Nucleus accumbens (tissue), 56 donors: ENCODE results near the gene SERGEF.
A peak's percentile ranks its signal among the peaks of the same experiment; 100 is the strongest.

Source experiments
- DNase-seq, 56 donors: peaks; one replicate each; lab custom pipeline; 2025; lab: John Stamatoyannopoulos, UW

SERGEF gene

GRCh38 chr11:17775507-17776211 is 237.2 kb downstream of the SERGEF start:
- no peak for DNase-seq

- no peak for DNase-seq
Measured at GRCh38 chr11:17775035-17775348, 237.9 kb downstream of the SERGEF start.

- DNase-seq: no peak
Measured at GRCh38 chr11:17774232-17775034, 238.4 kb downstream of the SERGEF start.

- DNase-seq: no peak
Measured at GRCh38 chr11:17773674-17774073, 239.2 kb downstream of the SERGEF start.

- DNase-seq: no peak
Measured at GRCh38 chr11:17772704-17773600, 239.9 kb downstream of the SERGEF start.

- DNase-seq: no peak
Measured at GRCh38 chr11:17771841-17772401, 240.9 kb downstream of the SERGEF start.

- no peak for DNase-seq
Measured at GRCh38 chr11:17771415-17771814, 241.4 kb downstream of the SERGEF start.

GRCh38 chr11:17770917-17771316 is 241.9 kb downstream of the SERGEF start:
- no peak for DNase-seq

- no peak for DNase-seq
Measured at GRCh38 chr11:17770048-17770652, 242.7 kb downstream of the SERGEF start.

GRCh38 chr11:17769218-17769617 is 243.6 kb downstream of the SERGEF start:
- DNase-seq: no peak

- DNase-seq: no peak
Measured at GRCh38 chr11:17768547-17768946, 244.3 kb downstream of the SERGEF start.

GRCh38 chr11:17767914-17768313 is 244.9 kb downstream of the SERGEF start:
- DNase-seq: no peak

- DNase-seq: no peak
Measured at GRCh38 chr11:17767301-17767885, 245.5 kb downstream of the SERGEF start.

- no peak for DNase-seq
Measured at GRCh38 chr11:17766590-17766989, 246.3 kb downstream of the SERGEF start.

GRCh38 chr11:17766073-17766359 is 246.8 kb downstream of the SERGEF start:
- DNase-seq: peak in 7 of 56 donors; percentile 28 to 49 (median 42)

- peak in 29 of 56 donors; percentile 10 to 82 (median 43) for DNase-seq
Measured at GRCh38 chr11:17765356-17766072, 247.3 kb downstream of the SERGEF start.

GRCh38 chr11:17764446-17765218 is 248.2 kb downstream of the SERGEF start:
- DNase-seq: peak in 2 of 56 donors; percentile 13 to 22

- DNase-seq: no peak
Measured at GRCh38 chr11:17763703-17764102, 249.1 kb downstream of the SERGEF start.

- DNase-seq: no peak
Measured at GRCh38 chr11:17763244-17763643, 249.6 kb downstream of the SERGEF start.
